GM23338 (cell line): ENCODE measurements around the gene ZNF627.
"Not testable (repeated sequence)": the region's sequence is repeated elsewhere in the genome, so short reads cannot be mapped to it uniquely, and the experiment has no call there.

Experiments used
- EZH2 ChIP-seq: fragments of 200-600 bp; sonication (generic); IDR thresholded peaks from one replicate; pipeline ENCODE4 v1.8.0; 2017; ENCODE audit warnings: antibody characterized with exemption, mild to moderate bottlenecking, low read depth; ENCODE audit not compliant: unreplicated experiment
- POLR2AphosphoS5 ChIP-seq: IDR thresholded peaks from 2 replicates; pipeline ENCODE4 v1.6.1; 2016; ENCODE audit warnings: antibody characterized with exemption, low read depth
- STAT1 ChIP-seq: IDR thresholded peaks from one replicate; pipeline ENCODE4 v1.6.1; 2016; ENCODE audit warnings: antibody characterized with exemption; ENCODE audit not compliant: unreplicated experiment
- ZNF114 ChIP-seq: fragments of 250-450 bp; sonication (Bioruptor Pico); IDR thresholded peaks from 2 replicates; pipeline ENCODE4 v1.5.0; 2020; ENCODE audit warnings: mild to moderate bottlenecking, moderate library complexity
- TF ChIP-seq, protein P1 (sequence below), 2 experiments: fragments of 200-600 bp in 1 of 2; sonication (generic) in 1 of 2; conservative IDR thresholded peaks; 2 replicates each; pipeline versions ENCODE4 v1.5.1 to v1.6.1; 2016 to 2017; ENCODE audit warnings: antibody characterized with exemption in 2 of 2, low read depth in 2 of 2, mild to moderate bottlenecking in 2 of 2, moderate library complexity in 1 of 2
- TF ChIP-seq, protein P2 (sequence below): IDR thresholded peaks from one replicate; pipeline ENCODE4 v1.6.1; 2018; ENCODE audit warnings: antibody characterized with exemption; ENCODE audit not compliant: unreplicated experiment

- TF ChIP-seq, protein P1, sequence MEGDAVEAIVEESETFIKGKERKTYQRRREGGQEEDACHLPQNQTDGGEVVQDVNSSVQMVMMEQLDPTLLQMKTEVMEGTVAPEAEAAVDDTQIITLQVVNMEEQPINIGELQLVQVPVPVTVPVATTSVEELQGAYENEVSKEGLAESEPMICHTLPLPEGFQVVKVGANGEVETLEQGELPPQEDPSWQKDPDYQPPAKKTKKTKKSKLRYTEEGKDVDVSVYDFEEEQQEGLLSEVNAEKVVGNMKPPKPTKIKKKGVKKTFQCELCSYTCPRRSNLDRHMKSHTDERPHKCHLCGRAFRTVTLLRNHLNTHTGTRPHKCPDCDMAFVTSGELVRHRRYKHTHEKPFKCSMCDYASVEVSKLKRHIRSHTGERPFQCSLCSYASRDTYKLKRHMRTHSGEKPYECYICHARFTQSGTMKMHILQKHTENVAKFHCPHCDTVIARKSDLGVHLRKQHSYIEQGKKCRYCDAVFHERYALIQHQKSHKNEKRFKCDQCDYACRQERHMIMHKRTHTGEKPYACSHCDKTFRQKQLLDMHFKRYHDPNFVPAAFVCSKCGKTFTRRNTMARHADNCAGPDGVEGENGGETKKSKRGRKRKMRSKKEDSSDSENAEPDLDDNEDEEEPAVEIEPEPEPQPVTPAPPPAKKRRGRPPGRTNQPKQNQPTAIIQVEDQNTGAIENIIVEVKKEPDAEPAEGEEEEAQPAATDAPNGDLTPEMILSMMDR (conservative IDR thresholded peaks at IDR 0.05; ENCODE audit: low read depth in 2 of 2): not testable (repeated sequence)
- TF ChIP-seq POLR2AphosphoS5; EZH2; STAT1; ZNF114 (CRISPR knock-in tag): not testable (repeated sequence)
- TF ChIP-seq, protein P2, sequence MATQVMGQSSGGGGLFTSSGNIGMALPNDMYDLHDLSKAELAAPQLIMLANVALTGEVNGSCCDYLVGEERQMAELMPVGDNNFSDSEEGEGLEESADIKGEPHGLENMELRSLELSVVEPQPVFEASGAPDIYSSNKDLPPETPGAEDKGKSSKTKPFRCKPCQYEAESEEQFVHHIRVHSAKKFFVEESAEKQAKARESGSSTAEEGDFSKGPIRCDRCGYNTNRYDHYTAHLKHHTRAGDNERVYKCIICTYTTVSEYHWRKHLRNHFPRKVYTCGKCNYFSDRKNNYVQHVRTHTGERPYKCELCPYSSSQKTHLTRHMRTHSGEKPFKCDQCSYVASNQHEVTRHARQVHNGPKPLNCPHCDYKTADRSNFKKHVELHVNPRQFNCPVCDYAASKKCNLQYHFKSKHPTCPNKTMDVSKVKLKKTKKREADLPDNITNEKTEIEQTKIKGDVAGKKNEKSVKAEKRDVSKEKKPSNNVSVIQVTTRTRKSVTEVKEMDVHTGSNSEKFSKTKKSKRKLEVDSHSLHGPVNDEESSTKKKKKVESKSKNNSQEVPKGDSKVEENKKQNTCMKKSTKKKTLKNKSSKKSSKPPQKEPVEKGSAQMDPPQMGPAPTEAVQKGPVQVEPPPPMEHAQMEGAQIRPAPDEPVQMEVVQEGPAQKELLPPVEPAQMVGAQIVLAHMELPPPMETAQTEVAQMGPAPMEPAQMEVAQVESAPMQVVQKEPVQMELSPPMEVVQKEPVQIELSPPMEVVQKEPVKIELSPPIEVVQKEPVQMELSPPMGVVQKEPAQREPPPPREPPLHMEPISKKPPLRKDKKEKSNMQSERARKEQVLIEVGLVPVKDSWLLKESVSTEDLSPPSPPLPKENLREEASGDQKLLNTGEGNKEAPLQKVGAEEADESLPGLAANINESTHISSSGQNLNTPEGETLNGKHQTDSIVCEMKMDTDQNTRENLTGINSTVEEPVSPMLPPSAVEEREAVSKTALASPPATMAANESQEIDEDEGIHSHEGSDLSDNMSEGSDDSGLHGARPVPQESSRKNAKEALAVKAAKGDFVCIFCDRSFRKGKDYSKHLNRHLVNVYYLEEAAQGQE: not testable (repeated sequence)
Measured at GRCh38 chr19:11564082-11564807, 33.0 kb upstream of the ZNF627 start.
